ENCODE data around the gene FOXA1.

GRCh38 chr14:37580146-37580545, 14.9 kb downstream of the FOXA1 start:
- TF ChIP-seq, protein P1, sequence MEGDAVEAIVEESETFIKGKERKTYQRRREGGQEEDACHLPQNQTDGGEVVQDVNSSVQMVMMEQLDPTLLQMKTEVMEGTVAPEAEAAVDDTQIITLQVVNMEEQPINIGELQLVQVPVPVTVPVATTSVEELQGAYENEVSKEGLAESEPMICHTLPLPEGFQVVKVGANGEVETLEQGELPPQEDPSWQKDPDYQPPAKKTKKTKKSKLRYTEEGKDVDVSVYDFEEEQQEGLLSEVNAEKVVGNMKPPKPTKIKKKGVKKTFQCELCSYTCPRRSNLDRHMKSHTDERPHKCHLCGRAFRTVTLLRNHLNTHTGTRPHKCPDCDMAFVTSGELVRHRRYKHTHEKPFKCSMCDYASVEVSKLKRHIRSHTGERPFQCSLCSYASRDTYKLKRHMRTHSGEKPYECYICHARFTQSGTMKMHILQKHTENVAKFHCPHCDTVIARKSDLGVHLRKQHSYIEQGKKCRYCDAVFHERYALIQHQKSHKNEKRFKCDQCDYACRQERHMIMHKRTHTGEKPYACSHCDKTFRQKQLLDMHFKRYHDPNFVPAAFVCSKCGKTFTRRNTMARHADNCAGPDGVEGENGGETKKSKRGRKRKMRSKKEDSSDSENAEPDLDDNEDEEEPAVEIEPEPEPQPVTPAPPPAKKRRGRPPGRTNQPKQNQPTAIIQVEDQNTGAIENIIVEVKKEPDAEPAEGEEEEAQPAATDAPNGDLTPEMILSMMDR (IDR thresholded peaks at IDR 0.05; ENCODE audit: low read length) = no peak
- no peak for TF ChIP-seq EZH2phosphoT487 (IDR thresholded peaks at IDR 0.05; ENCODE audit: low read length)

All from MM.1S (cell line).